COLO829 (cell line): ENCODE measurements around the gene STAMBPL1.
"Not testable (repeated sequence)": the region's sequence is repeated elsewhere in the genome, so short reads cannot be mapped to it uniquely, and the experiment has no call there.

Experiments
- DNase-seq: peaks from one replicate; pipeline ENCODE4 v3.0.0; 2012; ENCODE audit warnings: low spot score

Gene STAMBPL1

GRCh38 chr10:88920986-88921593 lies 41.0 kb downstream of the STAMBPL1 start:
- DNase-seq, result peak; percentile 40

- no peak for DNase-seq
These were observed 42.0 kb downstream of the STAMBPL1 start for GRCh38 chr10:88922041-88922440.

- DNase-seq, result peak; percentile 79
These were observed 43.5 kb downstream of the STAMBPL1 start for GRCh38 chr10:88923520-88923919.

GRCh38 chr10:88926566-88927415 lies 46.7 kb downstream of the STAMBPL1 start:
- no peak for DNase-seq

GRCh38 chr10:88927416-88927690 lies 47.3 kb downstream of the STAMBPL1 start:
- no peak for DNase-seq

GRCh38 chr10:88928254-88928653 lies 48.2 kb downstream of the STAMBPL1 start:
- DNase-seq, result no peak

GRCh38 chr10:88931548-88931947 lies 51.5 kb downstream of the STAMBPL1 start:
- DNase-seq, result no peak

GRCh38 chr10:88932029-88932428 lies 52.0 kb downstream of the STAMBPL1 start:
- not testable (repeated sequence) for DNase-seq

- peak; percentile 49 for DNase-seq
These were observed 52.7 kb downstream of the STAMBPL1 start for GRCh38 chr10:88932539-88933256.

GRCh38 chr10:88933564-88933963 lies 53.5 kb downstream of the STAMBPL1 start:
- no peak for DNase-seq

GRCh38 chr10:88934900-88935672 lies 55.0 kb downstream of the STAMBPL1 start:
- peak; percentile 43 for DNase-seq

GRCh38 chr10:88936656-88937055 lies 56.6 kb downstream of the STAMBPL1 start:
- no peak for DNase-seq

- DNase-seq, result no peak
These were observed 58.0 kb downstream of the STAMBPL1 start for GRCh38 chr10:88938039-88938438.

GRCh38 chr10:88938938-88939337 lies 58.9 kb downstream of the STAMBPL1 start:
- no peak for DNase-seq

GRCh38 chr10:88941026-88941425 lies 61.0 kb downstream of the STAMBPL1 start:
- no peak for DNase-seq

GRCh38 chr10:88943778-88944177 lies 63.7 kb downstream of the STAMBPL1 start:
- DNase-seq, result no peak

GRCh38 chr10:88944813-88945212 lies 64.8 kb downstream of the STAMBPL1 start:
- DNase-seq, result no peak

- no peak for DNase-seq
These were observed 66.2 kb downstream of the STAMBPL1 start for GRCh38 chr10:88946200-88946599.

- DNase-seq, result no peak
These were observed 67.0 kb downstream of the STAMBPL1 start for GRCh38 chr10:88946965-88947590.

- no peak for DNase-seq
These were observed 69.0 kb downstream of the STAMBPL1 start for GRCh38 chr10:88949051-88949450.

GRCh38 chr10:88949912-88950837 lies 70.1 kb downstream of the STAMBPL1 start:
- no peak for DNase-seq
